ENCODE measurements around the gene TCL1A. TPM values are rescaled to one million over a fixed set of nuclear protein-coding genes. Genes with fewer than 3 reads are reported as not detected.

The TCL1A gene
- polyA plus RNA-seq, 1 experiment: not detected

GRCh38 chr14:95689441-95689840 lies 24.5 kb downstream of the TCL1A start:
- CTCF ChIA-PET: no interaction called here
- Histone ChIP-seq H3K9me3 (ENCODE audit: control insufficient read depth, insufficient read depth, low read length) (peaks cover 26% of the 10 kb centered on the region), H3K27ac (ENCODE audit: low read depth, low read length) (no peak overlapping the region), H3K4me3 (ENCODE audit: low read depth, low read length) (no peak overlapping the region), H3K27me3 (ENCODE audit: control insufficient read depth, insufficient read depth, low read length) (no peaks in the 10 kb centered on the region)
- POLR2A ChIA-PET: no interaction called here
- no peak for DNase-seq (ENCODE audit: low read depth, low spot score)
- TF ChIP-seq CTCF (IDR thresholded peaks at IDR 0.05; ENCODE audit: low read depth, low read length): no peak

GRCh38 chr14:95686935-95687334 lies 27.0 kb downstream of the TCL1A start:
- Histone ChIP-seq H3K4me3 (ENCODE audit: low read depth, low read length) (no peak overlapping the region), H3K27ac (ENCODE audit: low read depth, low read length) (no peak overlapping the region), H3K9me3 (ENCODE audit: control insufficient read depth, insufficient read depth, low read length) (peaks cover 25% of the 10 kb centered on the region), H3K27me3 (ENCODE audit: control insufficient read depth, insufficient read depth, low read length) (no peaks in the 10 kb centered on the region)
- no peak for DNase-seq (ENCODE audit: low read depth, low spot score)
- TF ChIP-seq CTCF (IDR thresholded peaks at IDR 0.05; ENCODE audit: low read depth, low read length): no peak
- ChIA-PET POLR2A (no interaction called here), CTCF (no interaction called here)

GRCh38 chr14:95685978-95686922 lies 27.7 kb downstream of the TCL1A start, which contains the start of gene TCL1B:
TSS of gene TCL1B (plus strand) at chr14:95686426. CDS start at chr14:95686468, 42 bp downstream.
- H3K27ac ChIP-seq (ENCODE audit: low read depth, low read length): no peak within 1 kb of the TSS
- no peak for TF ChIP-seq CTCF (IDR thresholded peaks at IDR 0.05; ENCODE audit: low read depth, low read length)
- peaks cover 21% of the 10 kb centered on the region for H3K9me3 ChIP-seq (ENCODE audit: control insufficient read depth, insufficient read depth, low read length)
- no peak within 1 kb of the TSS for H3K4me3 ChIP-seq (ENCODE audit: low read depth, low read length)
- H3K27me3 ChIP-seq (ENCODE audit: control insufficient read depth, insufficient read depth, low read length): no peaks in the 10 kb centered on the region
- POLR2A ChIA-PET: no interaction called here
- CTCF ChIA-PET: no interaction called here
- DNase-seq (ENCODE audit: low read depth, low spot score): no peak

GRCh38 chr14:95683793-95684192 lies 30.1 kb downstream of the TCL1A start:
- 0 out of 2 replicates have a peak, but pooled peaks have one; percentile 8 for TF ChIP-seq CTCF (IDR thresholded peaks at IDR 0.05; ENCODE audit: low read depth, low read length)
- H3K27ac ChIP-seq (ENCODE audit: low read depth, low read length): no peak overlapping the region
- H3K27me3 ChIP-seq (ENCODE audit: control insufficient read depth, insufficient read depth, low read length): no peaks in the 10 kb centered on the region
- H3K9me3 ChIP-seq (ENCODE audit: control insufficient read depth, insufficient read depth, low read length): peaks cover 15% of the 10 kb centered on the region
- POLR2A ChIA-PET: no interaction called here
- H3K4me3 ChIP-seq (ENCODE audit: low read depth, low read length): no peak overlapping the region
- DNase-seq (ENCODE audit: low read depth, low spot score): no peak
- CTCF ChIA-PET: no interaction called here

- ChIA-PET POLR2A (no interaction called here), CTCF (no interaction called here)
- no peak for DNase-seq (ENCODE audit: low read depth, low spot score)
- H3K27me3 ChIP-seq (ENCODE audit: control insufficient read depth, insufficient read depth, low read length): no peaks in the 10 kb centered on the region
- peaks cover 8% of the 10 kb centered on the region for H3K9me3 ChIP-seq (ENCODE audit: control insufficient read depth, insufficient read depth, low read length)
- H3K27ac ChIP-seq (ENCODE audit: low read depth, low read length): no peak overlapping the region
- no peak for TF ChIP-seq CTCF (IDR thresholded peaks at IDR 0.05; ENCODE audit: low read depth, low read length)
- H3K4me3 ChIP-seq (ENCODE audit: low read depth, low read length): no peak overlapping the region
Observed at GRCh38 chr14:95681153-95681552, 32.8 kb downstream of the TCL1A start.

Data from AG04450 (cell line).